Left kidney (tissue), 8 donors: ENCODE data around the gene MINAR1. TPM values are rescaled to one million over a fixed set of nuclear protein-coding genes. Genes with fewer than 3 reads are reported as not detected.
"Not testable (repeated sequence)": the region's sequence is repeated elsewhere in the genome, so short reads cannot be mapped to it uniquely, and the experiment has no call there.

Source experiments
- DNase-seq: peaks from one replicate; pipeline ENCODE4 v3.0.0-alpha.2; 2013
- long read RNA-seq, 8 donors: transcript quantifications; one replicate each; lab custom pipeline, GENCODE V29; 2026
- polyA plus RNA-seq: library from polyadenylated mRNA; unstranded; fragments of 120-200 nt; gene quantifications from one replicate; pipeline ENCODE4 v1.2.1, GENCODE V29; 2013; ENCODE audit not compliant: insufficient read length

Gene MINAR1, protein sequence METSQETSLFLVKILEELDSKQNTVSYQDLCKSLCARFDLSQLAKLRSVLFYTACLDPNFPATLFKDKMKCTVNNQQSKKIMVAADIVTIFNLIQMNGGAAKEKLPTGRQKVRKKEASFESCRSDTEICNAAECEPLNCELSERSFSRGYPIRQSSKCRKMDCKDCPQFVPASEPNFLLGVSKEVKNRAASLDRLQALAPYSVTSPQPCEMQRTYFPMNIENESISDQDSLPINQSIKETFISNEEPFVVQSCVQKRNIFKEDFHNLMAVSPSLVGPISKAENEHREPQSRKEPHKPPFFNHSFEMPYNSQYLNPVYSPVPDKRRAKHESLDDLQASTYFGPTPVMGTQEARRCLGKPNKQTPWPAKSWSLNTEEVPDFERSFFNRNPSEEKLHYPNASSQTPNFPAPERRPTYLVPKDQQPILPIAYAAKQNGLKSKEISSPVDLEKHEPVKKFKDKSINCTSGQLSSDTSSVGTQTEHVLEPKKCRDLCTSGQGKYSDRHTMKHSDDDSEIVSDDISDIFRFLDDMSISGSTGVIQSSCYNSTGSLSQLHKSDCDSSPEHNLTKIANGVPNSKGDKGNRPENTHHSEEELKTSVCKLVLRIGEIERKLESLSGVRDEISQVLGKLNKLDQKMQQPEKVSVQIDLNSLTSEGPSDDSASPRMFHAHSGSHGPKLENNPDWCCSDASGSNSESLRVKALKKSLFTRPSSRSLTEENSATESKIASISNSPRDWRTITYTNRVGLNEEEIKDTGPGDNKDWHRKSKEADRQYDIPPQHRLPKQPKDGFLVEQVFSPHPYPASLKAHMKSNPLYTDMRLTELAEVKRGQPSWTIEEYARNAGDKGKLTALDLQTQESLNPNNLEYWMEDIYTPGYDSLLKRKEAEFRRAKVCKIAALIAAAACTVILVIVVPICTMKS
- 1.6 TPM for polyA plus RNA-seq
- long read RNA-seq, donor 1: 0 reads
- long read RNA-seq, donor 2: 0 reads
- long read RNA-seq, donor 3, partial matches to known transcripts: 0 of 48 reads
- long read RNA-seq, donor 3, other reads (novel, unspliced or antisense): 48 of 48 reads
- long read RNA-seq, donor 4: 0 reads
- long read RNA-seq, donor 5, partial matches to known transcripts: 56 of 210 reads
- long read RNA-seq, donor 5, other reads (novel, unspliced or antisense): 154 of 210 reads
- long read RNA-seq, donor 6: 0 reads
- long read RNA-seq, donor 7, partial matches to known transcripts: 10 of 120 reads
- long read RNA-seq, donor 7, other reads (novel, unspliced or antisense): 110 of 120 reads
- long read RNA-seq, donor 8: 0 reads

DNA sequence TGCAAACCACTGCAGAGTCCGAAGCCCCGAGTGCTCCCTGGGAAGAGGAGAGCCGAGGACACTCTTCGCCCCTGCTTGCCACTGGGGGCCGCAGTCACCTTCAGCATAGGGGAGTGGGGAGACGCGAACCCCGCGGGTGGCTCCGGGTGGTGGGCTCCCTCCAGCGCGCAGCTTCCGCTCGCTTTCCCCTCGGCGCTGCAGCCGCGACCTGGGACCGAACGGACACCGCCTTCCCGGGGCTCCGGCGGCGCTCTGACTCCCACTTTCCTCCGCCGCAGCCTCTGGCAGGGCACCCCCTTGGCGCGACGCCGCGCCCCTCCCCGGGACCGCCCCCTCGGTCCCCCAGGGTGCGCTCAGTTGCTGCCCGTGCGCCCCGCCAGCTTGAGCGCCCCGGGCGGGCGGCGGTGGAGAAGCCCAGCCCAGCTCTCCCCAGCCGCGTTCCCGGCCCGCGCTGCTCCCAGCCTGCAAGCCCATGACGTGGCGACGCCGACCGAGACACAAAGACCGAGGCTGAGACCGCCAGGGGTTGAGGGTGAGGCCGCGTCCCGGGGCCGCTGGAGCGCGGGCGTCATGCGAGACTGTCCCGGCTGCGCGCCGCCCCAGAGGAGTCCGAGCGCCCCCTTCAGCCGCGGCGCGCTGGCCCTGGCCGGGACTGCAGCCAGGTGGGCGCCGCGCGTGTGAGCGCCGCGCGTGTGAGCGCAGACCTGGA lies at the start of gene MINAR1:
Gene MINAR1, plus strand, starts transcription at position 701 of the 709 bp plus-strand sequence. CDS start 23,812 bp downstream, outside the sequence.
- DNase-seq: peak; percentile 41

DNA sequence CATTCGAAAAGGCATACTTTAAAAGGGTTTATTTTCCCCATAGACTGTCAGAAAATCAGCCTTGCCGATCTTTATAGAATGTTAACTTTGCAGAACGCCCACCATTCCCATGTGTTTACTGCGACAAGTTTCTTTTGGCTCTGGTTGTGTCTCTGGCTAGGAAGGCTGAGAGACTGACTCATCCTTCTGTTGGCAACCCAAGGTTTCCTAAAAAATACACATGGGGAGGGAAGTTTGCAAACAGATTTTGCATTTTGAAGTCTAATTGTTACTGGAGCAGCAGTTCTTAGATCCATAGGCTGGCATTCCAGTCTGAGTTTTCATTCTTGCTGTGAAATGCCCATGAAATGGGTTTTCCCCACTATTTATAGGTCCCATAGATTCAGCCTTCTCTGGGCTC lies 37.9 kb upstream of the MINAR1 start:
- DNase-seq: no peak

DNA sequence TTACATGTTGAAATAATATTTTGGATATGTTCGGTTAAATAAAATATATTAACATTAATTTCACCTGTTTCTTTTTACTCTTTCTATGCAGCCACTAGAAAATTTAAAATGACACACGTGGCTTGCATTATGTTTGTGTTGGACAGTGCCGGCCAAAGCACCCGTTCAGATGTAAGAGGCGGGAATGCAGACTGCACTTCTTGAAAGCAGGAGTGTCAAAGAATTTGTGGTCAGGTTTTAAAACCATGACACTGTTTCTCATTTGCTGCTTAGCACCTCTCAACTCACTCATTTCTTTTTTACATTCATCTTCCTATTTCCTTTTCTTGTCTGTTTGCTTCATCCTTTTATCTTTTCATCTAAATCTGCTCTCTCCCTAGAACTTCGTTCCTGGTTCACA lies 35.3 kb upstream of the MINAR1 start:
- DNase-seq: no peak

GRCh38 chr15:79397269-79397910 lies 34.7 kb upstream of the MINAR1 start:
- DNase-seq: no peak

DNA sequence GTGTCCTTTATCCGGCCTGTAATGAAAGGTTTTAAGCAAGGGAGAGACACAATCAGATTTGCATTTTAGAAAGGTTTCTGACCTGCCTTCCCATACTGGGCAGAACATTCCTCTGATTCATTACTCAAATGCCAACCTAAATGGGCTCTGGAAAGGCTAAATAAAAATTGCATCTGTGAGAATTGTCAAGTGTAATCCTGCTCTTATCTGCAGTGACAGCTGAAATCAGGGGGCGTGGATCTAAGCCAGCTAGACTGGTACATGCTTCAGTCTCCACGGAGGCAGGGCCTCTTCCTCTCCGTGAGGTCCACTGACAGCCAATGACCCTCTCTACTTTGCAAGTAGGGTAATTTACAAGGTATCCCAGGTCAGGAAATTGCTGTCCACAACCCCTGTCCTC lies 32.5 kb upstream of the MINAR1 start:
- DNase-seq: no peak

GRCh38 chr15:79400650-79401049 lies 31.5 kb upstream of the MINAR1 start:
- DNase-seq: no peak

- DNase-seq: no peak
Observed at GRCh38 chr15:79401301-79401700, 30.8 kb upstream of the MINAR1 start.

- no peak for DNase-seq
Observed at GRCh38 chr15:79402136-79402535, 30.0 kb upstream of the MINAR1 start.

- no peak for DNase-seq
Observed at GRCh38 chr15:79403501-79403900, 28.6 kb upstream of the MINAR1 start.

GRCh38 chr15:79406210-79406609 lies 25.9 kb upstream of the MINAR1 start:
- DNase-seq: no peak

DNA sequence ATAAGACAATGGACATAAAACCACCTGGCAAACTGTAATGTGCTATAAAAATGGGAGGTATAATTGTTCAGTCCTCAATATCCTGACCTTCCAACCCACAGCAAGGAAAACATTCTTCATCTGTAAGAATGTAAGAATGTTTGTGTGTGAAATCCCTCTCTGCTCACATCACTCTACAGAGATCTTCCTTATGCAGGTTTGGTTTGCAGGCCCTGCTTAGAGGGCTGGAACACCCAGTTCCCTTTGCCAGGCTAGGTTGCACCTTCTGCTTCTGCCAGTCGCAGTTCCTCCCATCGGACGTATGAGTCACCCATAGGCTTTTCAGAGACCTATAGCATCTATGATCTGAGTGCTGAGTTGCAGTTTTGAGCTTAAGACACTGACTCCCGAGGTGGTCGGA lies 24.1 kb upstream of the MINAR1 start:
- no peak for DNase-seq

DNA sequence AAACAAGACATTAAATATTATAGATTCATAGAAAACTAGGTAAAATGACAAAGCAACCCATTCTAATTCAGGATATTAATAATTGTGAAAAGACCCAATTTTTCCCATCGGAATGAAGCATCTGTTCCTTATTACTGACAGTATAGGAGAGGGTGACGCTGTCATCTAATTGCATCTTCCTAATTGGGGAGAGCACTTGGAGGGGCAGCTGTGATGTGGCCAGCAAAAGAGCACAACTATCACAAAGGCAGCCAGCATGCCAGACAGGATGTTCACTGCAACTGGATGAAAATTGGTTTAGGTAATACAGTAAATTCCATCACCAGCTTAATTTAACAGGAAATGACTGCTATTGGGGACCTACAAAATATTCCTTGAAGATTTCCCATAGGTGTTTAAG lies 21.9 kb upstream of the MINAR1 start:
- DNase-seq: no peak

GRCh38 chr15:79412010-79412409 lies 20.1 kb upstream of the MINAR1 start:
- DNase-seq: no peak

GRCh38 chr15:79412429-79412828 lies 19.7 kb upstream of the MINAR1 start:
- no peak for DNase-seq

GRCh38 chr15:79416876-79417275 lies 15.3 kb upstream of the MINAR1 start:
- DNase-seq: no peak

DNA sequence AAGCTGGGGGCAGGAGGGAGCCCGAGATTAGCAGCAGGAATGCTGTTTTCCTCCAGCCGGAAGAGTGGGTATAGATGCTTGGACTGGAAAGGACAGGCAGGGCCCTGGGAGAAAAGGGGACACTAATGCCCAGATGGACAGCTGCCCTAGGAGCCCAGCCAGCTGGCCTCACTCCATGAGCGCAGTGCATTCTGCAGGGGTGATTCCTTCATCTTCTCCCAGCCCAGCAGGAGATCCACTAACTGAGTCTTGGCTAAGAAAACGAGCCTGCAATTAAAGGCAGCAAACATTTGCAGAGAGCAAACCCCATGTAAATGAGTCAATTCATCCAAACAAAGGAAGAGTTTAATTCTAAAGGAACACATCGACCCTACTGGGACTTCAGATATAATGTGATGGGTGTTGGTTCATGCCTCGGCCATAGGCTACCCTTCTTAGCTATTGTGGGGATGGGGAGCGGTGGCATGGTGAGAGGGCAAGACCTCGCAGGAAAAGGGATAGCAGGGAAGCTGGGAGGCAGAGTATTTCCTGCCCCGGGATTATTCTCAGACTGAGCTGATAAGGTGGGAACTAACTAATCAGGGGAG lies 13.3 kb upstream of the MINAR1 start:
- no peak for DNase-seq

DNA sequence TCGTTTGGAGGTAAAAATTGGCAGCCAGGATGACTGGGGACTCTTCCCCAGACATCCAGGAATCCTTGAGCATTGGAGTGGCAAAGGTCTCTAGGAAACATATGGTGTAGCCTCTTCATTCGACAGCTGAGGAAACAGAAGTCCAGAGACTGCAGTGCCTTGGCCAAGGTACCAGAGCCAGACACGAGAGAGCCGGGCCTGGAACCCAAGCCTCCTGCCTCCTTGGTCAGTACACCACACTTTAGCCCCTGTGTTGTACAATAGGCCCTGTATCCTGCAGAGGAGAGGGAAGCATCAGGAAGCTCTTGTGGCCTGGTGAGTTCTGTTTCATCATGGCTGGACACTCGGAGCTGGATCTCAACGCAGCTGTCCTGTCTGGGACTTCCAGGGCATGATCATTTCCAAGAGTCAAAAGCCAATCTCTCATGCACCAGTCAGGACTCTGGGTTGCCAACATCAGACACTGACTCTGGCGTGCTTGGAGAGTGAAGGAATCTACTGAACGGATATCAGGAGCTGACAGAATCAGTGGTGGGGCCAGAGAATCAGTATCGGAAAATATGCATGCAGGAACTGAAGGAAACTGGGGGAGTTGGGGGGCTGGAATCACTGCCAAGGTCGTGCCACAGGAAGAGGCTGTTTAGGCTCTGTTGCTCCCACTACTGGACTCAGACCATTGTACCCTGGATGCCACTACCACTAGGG lies 6.4 kb upstream of the MINAR1 start:
- DNase-seq: no peak

GRCh38 chr15:79426899-79427298 lies 5.2 kb upstream of the MINAR1 start:
- DNase-seq: not testable (repeated sequence)

DNA sequence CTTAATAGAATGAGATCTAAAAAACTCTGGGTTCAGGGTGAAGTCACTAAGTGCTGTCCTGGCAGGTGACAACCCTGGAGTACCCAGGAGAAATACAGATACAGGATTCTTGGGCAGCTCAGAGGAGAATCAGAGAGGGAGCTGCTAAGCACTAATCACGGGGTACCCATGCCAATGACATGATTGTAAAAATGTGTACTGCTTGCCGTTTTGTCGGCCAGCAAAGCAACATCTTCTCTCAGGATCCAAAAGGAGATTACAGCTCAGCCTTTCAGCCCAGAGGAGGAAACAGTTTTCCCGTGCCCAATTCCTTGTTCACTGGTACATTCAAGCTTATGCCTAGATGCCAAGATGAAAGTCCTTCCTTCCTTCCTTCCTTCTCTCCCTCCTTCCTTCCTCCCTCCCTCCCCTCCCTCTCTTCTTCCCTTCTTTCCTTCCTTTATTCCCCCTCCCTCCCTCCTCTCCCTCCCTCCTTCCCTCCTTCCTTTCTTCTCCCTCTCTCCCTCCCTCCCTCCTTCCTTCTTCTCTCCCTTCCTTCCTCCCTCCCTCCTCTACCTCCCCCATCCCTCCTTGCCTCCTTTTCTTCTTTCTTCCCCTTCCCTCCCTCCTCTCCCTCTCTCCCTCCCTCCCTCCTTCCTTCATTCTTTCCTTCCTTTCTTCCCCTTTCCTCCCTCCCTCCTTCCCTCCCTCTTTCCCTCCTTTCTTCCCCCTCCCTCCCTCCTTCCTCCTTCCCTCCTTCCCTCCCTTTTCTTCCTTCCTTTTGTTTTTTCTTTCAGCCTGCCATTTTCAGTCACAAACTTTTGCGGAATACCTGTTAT lies 4.1 kb upstream of the MINAR1 start:
- no peak for DNase-seq
